DMS153 treated with DMSO at 0.1 percent for 48 hours (cell line): Measurements from ENCODE around the gene ALMS1.
"Not testable (repeated sequence)": the region's sequence is repeated elsewhere in the genome, so short reads cannot be mapped to it uniquely, and the experiment has no call there.

ENCODE experiments used
- DNase-seq: peaks from one replicate; lab custom pipeline; 2025; ENCODE audit not compliant: unreplicated experiment; lab: John Stamatoyannopoulos, UW

The ALMS1 gene

DNA sequence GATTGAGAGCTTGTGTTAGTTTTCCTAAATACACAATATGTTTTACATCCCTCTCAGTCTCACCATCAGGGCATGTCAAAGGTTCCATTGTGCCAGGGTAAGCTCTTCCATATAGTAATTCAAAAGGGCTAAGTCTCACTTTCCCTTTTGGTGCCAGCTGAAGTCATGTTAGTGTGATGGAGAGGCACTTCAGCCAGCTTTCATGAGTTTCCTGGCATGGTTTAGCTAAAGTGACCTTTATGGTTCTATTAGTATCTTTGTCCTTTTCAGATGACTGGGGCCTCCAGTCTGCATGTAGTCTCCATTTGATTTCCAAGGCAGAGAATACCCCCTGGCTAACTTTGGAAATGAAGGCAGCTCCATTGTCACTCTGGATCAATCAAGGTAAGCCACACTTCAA, 229.4 kb downstream of the ALMS1 start:
- DNase-seq = no peak

DNA sequence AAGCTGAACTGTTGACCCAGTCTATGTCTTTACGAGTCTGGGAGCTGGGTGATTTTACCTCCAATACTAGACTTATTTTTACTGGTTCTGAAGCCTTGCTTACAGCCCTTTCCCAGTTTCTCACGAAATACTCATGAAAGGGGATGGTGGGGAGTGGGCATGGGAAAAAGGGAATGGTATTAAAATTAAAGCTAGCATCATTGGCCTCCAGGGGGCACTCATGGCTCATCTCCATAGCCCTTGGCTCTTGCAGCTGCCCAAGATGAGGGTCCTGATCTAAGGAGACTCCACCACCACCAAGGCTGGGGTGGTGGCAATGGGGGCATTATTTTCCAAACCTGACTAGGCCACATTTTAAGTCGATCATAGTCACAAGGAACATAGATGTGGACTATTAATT, 234.3 kb downstream of the ALMS1 start:
- not testable (repeated sequence) for DNase-seq

- not testable (repeated sequence) for DNase-seq
These were observed 238.4 kb downstream of the ALMS1 start for GRCh38 chr2:73624036-73624435.

DNA sequence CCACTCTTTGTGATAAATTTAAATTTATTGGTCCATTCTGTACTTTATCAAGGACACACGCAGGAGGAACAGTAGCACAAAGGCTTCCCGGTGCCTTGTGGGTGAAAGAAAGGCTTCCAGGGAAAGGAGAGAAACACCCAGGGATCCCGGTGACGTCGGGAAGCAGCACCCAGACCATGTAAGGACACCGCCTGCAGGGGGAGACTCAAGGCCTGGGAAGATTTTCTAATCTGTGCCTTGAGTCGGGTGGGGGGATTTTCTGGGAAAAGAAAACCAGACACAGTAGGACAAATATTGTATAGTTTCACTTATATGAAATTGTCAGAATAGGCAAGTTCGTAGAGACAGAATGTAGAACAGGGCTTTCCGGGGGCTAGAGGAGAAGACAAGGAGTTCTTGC, 239.0 kb downstream of the ALMS1 start:
- not testable (repeated sequence) for DNase-seq

- not testable (repeated sequence) for DNase-seq
These were observed 240.6 kb downstream of the ALMS1 start for GRCh38 chr2:73626237-73626636.

GRCh38 chr2:73628493-73628892, 242.9 kb downstream of the ALMS1 start:
- DNase-seq = not testable (repeated sequence)

GRCh38 chr2:73630662-73631266, 245.1 kb downstream of the ALMS1 start:
- not testable (repeated sequence) for DNase-seq

- not testable (repeated sequence) for DNase-seq
These were observed 251.3 kb downstream of the ALMS1 start for GRCh38 chr2:73636977-73637376.

GRCh38 chr2:73638429-73638828, 252.8 kb downstream of the ALMS1 start:
- no peak for DNase-seq

DNA sequence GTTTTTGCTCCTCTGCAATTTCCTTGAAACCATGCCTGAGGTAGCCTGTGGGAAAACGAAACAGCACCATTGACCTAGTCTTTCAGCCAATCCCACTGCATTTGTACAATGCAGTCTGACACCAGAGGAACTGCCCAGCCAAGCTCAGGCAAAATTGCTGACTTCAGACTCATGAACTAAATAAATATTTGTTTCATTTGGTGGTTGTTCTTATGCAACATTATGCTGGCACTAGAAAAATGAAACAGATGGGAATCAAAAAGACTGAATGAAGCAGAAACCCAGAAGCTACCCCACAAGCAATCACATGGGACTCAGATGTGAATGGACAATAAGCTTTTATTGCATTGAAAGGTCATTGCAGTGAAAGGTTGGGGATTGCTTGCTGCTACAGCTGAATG, 254.9 kb downstream of the ALMS1 start:
- DNase-seq = no peak

DNA sequence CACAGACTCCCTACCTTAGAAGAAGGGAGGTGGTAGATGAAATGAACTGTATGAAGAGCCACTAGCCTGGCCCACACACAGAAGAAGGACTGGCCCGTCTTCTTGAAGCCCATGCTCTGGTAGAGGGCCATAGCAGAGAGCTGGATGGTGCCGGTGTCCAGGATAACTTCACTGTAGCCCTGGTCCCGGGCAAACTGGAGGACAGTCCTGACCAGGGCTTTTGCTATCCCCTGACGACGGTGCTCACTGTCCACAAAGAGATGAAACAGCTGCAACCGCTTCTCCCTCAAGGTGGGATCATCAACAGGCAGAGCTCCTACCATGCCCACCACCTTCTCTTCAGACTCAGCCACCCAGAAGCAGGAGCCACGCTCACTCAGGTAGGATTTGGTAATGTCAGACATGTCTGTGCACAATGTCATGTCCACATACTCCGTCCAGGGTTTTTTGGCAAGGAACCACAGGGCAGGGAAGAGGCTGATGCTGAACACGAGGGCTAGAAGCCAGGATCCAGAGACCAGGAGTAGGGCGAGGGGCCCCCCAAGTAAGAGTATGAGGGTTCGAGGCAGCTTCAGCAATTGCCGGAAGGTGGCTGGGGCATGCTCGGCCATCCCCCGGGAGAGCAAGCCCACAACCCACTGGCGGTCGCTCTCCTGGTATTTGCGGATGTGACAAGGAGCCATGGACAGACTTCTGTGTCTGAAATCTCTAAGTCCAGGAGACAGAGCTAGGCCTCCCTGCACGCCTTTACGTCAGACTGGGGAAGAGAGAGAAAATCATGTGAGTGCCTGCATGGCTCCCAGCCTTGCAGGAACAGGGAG, 255.5 kb downstream of the ALMS1 start:
- no peak for DNase-seq

GRCh38 chr2:73641767-73642062, 256.1 kb downstream of the ALMS1 start:
- DNase-seq = no peak

DNA sequence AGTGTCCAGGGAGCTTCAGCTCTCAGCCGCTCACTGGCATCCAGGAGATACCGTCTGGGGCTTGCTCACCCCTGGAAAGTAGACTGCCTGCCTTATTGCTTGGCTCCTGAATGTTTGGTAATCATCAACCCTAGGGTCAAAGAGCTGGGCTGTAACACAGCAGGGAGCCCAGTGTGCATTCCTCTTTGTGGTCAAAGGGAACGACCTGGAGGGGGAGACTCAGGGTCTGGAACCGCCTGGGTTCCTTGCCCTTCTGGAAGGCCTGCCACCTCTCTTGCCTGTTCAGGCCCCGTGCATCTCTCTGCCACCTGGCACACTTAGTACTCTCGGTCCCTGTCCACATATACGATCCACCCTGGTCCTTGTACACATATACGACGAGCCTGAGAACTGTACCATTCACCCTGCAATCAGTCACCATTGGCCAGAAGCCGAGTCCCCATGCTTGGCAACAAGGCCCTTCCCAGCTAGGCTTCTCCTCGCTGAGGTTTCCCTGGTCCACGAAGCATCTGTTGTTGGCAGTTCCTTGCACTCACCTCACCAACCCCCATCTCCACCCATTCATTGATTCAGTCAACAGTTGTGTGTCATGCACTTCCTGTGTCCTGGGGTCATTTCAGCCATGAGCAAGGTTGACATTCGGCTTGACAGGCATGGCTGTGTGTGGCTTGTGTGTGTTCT, 256.8 kb downstream of the ALMS1 start, which contains the start of gene NAT8:
Gene NAT8 (minus strand): TSS at position 85 of the 681 bp plus-strand sequence. CDS start 794 bp downstream, outside the sequence.
- DNase-seq = no peak

DNA sequence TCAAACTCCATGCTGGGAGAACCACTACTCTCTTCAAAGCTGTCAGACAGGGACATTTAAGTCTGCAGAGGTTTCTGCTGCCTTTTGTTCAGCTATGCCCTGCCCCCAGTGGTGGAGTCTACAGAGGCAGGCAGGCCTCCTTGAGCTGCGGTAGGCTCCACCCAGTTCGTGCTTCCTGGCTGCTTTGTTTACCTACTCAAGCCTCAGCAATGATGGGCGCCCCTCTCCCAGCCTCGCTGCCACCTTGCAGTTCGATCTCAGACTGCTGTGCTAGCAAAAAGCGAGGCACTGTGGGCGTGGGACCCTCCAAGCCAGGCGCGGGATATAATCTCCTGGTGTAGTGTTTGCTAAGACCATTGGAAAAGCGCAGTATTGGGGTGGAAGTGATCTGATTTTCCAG, 262.1 kb downstream of the ALMS1 start:
- not testable (repeated sequence) for DNase-seq

- DNase-seq = no peak
These were observed 266.1 kb downstream of the ALMS1 start for GRCh38 chr2:73651591-73652230.

- no peak for DNase-seq
These were observed 266.7 kb downstream of the ALMS1 start for GRCh38 chr2:73652348-73652747.

DNA sequence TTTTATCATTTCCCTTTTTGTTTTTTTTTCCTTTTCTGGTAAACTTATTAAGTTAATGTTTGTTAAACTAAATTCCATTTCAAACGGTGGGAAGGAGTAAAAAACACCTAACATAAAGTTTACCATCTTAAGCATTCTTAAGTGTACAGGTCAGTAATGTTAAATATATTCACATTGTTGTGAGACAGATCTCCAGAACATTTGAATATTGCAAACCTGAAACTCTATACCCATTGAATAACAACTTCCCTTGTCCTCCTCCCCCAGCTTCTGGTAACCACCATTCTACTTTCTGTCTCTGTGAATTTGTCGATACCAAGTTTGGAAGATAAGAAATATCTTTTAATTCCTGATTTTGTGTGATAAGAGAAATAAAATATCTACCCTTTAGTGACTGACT, 268.5 kb downstream of the ALMS1 start:
- DNase-seq = no peak
